ENCODE results near the gene SUSD1. TPM values are rescaled to one million over a fixed set of nuclear protein-coding genes. Genes with fewer than 3 reads are reported as not detected.
"Not testable (repeated sequence)": the region's sequence is repeated elsewhere in the genome, so short reads cannot be mapped to it uniquely, and the experiment has no call there.

SUSD1 gene
- total RNA-seq, 1 donor from 2014 or later, result 19.9 TPM

DNA sequence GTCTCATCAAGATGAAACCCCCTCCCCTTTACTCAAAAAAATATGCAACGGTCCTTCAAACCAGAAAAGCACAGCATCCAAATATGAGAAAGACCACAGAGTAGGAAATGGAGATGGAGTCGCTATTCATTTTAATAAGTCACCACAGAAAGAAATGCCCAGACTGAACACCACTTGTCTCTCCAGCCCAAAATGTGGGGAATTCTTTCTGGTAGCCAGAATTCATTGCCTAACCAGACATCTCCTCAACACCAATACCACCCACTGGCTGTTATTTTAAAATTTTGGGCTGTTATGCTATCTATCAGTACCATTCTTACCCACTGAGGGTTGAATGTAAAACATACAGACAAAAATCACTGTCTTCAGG is 100.1 kb downstream of the SUSD1 start:
- H3K36me3 Mint-ChIP-seq (ENCODE audit: unreplicated experiment), result no peaks in the 10 kb centered on the region
- no peaks in the 10 kb centered on the region for H3K4me1 Mint-ChIP-seq (ENCODE audit: low read depth, unreplicated experiment)
- H3K4me3 Mint-ChIP-seq (ENCODE audit: unreplicated experiment), result no peak overlapping the region
- TF ChIP-seq CTCF (IDR thresholded peaks at IDR 0.05; ENCODE audit: partially characterized antibody, unreplicated experiment), result peak; percentile 15
- no peak overlapping the region for H3K27ac Mint-ChIP-seq (ENCODE audit: unreplicated experiment)
- DNase-seq, result no peak
- peaks cover 5% of the 10 kb centered on the region for H3K27me3 Mint-ChIP-seq (ENCODE audit: unreplicated experiment)
- no peaks in the 10 kb centered on the region for H3K9me3 Mint-ChIP-seq (ENCODE audit: unreplicated experiment)

- Mint-ChIP-seq H3K27ac (ENCODE audit: unreplicated experiment) (no peak overlapping the region), H3K9me3 (ENCODE audit: unreplicated experiment) (no peaks in the 10 kb centered on the region), H3K27me3 (ENCODE audit: unreplicated experiment) (peaks cover 5% of the 10 kb centered on the region), H3K36me3 (ENCODE audit: unreplicated experiment) (no peaks in the 10 kb centered on the region), H3K4me1 (ENCODE audit: low read depth, unreplicated experiment) (no peaks in the 10 kb centered on the region), H3K4me3 (ENCODE audit: unreplicated experiment) (no peak overlapping the region)
- DNase-seq, result peak; percentile 45
- peak; percentile 68 for TF ChIP-seq CTCF (IDR thresholded peaks at IDR 0.05; ENCODE audit: partially characterized antibody, unreplicated experiment)
Measured at GRCh38 chr9:112074250-112075008, 100.7 kb downstream of the SUSD1 start.

DNA sequence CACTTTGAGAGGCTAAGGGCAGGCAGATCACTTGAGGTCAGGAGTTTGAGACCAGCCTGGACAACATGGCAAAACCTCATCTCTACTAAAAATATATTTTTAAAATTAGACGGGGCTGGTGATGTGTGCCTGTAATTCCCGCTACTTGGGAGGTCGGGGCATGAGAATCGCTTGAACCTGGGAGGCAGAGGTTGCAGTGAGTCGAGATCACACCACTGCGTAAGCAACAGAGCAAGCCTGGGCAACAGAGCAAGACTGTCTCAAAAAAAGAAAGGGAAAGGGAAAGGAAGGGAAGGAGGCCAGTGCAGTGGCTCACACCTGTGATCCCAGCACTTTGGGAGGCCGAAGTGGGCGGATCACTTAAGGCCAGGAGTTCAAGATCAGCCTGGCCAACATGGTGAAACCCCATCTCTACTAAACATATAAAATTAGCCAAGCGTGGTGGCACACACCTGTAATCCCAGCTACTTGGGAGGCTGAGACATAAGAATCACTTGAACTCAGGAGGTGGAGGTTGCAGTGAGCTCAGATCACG is 101.4 kb downstream of the SUSD1 start:
- H3K4me3 Mint-ChIP-seq (ENCODE audit: unreplicated experiment); H3K36me3 Mint-ChIP-seq (ENCODE audit: unreplicated experiment); H3K27me3 Mint-ChIP-seq (ENCODE audit: unreplicated experiment); H3K4me1 Mint-ChIP-seq (ENCODE audit: low read depth, unreplicated experiment); H3K9me3 Mint-ChIP-seq (ENCODE audit: unreplicated experiment); H3K27ac Mint-ChIP-seq (ENCODE audit: unreplicated experiment); DNase-seq: not testable (repeated sequence)

GRCh38 chr9:112072721-112073638 is 102.1 kb downstream of the SUSD1 start:
- H3K36me3 Mint-ChIP-seq (ENCODE audit: unreplicated experiment), result no peaks in the 10 kb centered on the region
- H3K27ac Mint-ChIP-seq (ENCODE audit: unreplicated experiment), result no peak overlapping the region
- TF ChIP-seq CTCF (IDR thresholded peaks at IDR 0.05; ENCODE audit: partially characterized antibody, unreplicated experiment), result no peak
- H3K27me3 Mint-ChIP-seq (ENCODE audit: unreplicated experiment), result peaks cover 5% of the 10 kb centered on the region
- H3K4me3 Mint-ChIP-seq (ENCODE audit: unreplicated experiment), result no peak overlapping the region
- H3K4me1 Mint-ChIP-seq (ENCODE audit: low read depth, unreplicated experiment), result no peaks in the 10 kb centered on the region
- DNase-seq, result no peak
- H3K9me3 Mint-ChIP-seq (ENCODE audit: unreplicated experiment), result no peaks in the 10 kb centered on the region

- Mint-ChIP-seq H3K27me3 (ENCODE audit: unreplicated experiment) (peaks cover 5% of the 10 kb centered on the region), H3K36me3 (ENCODE audit: unreplicated experiment) (peaks cover 3% of the 10 kb centered on the region), H3K4me3 (ENCODE audit: unreplicated experiment) (no peak overlapping the region), H3K9me3 (ENCODE audit: unreplicated experiment) (no peaks in the 10 kb centered on the region), H3K27ac (ENCODE audit: unreplicated experiment) (no peak overlapping the region), H3K4me1 (ENCODE audit: low read depth, unreplicated experiment) (no peaks in the 10 kb centered on the region)
- DNase-seq, result no peak
- TF ChIP-seq CTCF (IDR thresholded peaks at IDR 0.05; ENCODE audit: partially characterized antibody, unreplicated experiment), result no peak
Measured at GRCh38 chr9:112069318-112070169, 105.6 kb downstream of the SUSD1 start.
